ENCODE measurements around the gene YWHAE. TPM values are rescaled to one million over a fixed set of nuclear protein-coding genes. Genes with fewer than 3 reads are reported as not detected.

YWHAE gene
- total RNA-seq, 1 experiment from 2014 or later = 1,404 TPM

- TF ChIP-seq EZH2 (IDR thresholded peaks at IDR 0.05; ENCODE audit: borderline replicate concordance, low read depth, low read length, poor library complexity, severe bottlenecking) (no peak), CTCF (conservative IDR thresholded peaks at IDR 0.05; ENCODE audit: low read depth, low read length) (no peak)
- Histone ChIP-seq H3K4me1 (ENCODE audit: insufficient read depth, low read length, poor library complexity, severe bottlenecking) (peaks cover 26% of the 10 kb centered on the region), H3K27me3 (replicated peaks; ENCODE audit: insufficient read depth, low read depth, low read length, poor library complexity) (no peaks in the 10 kb centered on the region), H3K4me3 (ENCODE audit: low read depth, low read length, poor library complexity, severe bottlenecking) (no peak overlapping the region), H3K27ac (ENCODE audit: low read depth, low read length, poor library complexity, severe bottlenecking) (no peak overlapping the region), H3K9me3 (ENCODE audit: low read depth, low read length, poor library complexity, severe bottlenecking) (no peaks in the 10 kb centered on the region), H3K36me3 (ENCODE audit: insufficient read depth, low read length, poor library complexity, severe bottlenecking) (peaks cover 15% of the 10 kb centered on the region)
- no TSS peak for BruUV-seq (replicated peaks)
- intact Hi-C loops (cut with micrococcal nuclease; ENCODE audit: unreplicated experiment) = loop anchor here (5.0 to 10.0 kb wide), 2 partner anchors 86 to 149 kb away; partner anchors contain the start of genes CRK and INPP5K
- ChIA-PET POLR2A (ENCODE audit: low non-redundant PET) (no interaction called here), CTCF (no interaction called here)
- no peak for DNase-seq (ENCODE audit: low spot score)
Observed at GRCh38 chr17:1368588-1368987, 31.4 kb downstream of the YWHAE start.

- Histone ChIP-seq H3K4me3 (ENCODE audit: low read depth, low read length, poor library complexity, severe bottlenecking) (no peak overlapping the region), H3K36me3 (ENCODE audit: insufficient read depth, low read length, poor library complexity, severe bottlenecking) (peaks cover 23% of the 10 kb centered on the region), H3K27me3 (replicated peaks; ENCODE audit: insufficient read depth, low read depth, low read length, poor library complexity) (no peaks in the 10 kb centered on the region), H3K27ac (ENCODE audit: low read depth, low read length, poor library complexity, severe bottlenecking) (peak overlapping the region; percentile 49), H3K9me3 (ENCODE audit: low read depth, low read length, poor library complexity, severe bottlenecking) (no peaks in the 10 kb centered on the region), H3K4me1 (ENCODE audit: insufficient read depth, low read length, poor library complexity, severe bottlenecking) (peaks cover 26% of the 10 kb centered on the region)
- DNase-seq (ENCODE audit: low spot score) = no peak
- intact Hi-C loops (cut with micrococcal nuclease; ENCODE audit: unreplicated experiment) = loop anchor here (5.0 to 10.0 kb wide), 2 partner anchors 87 to 150 kb away; partner anchors contain the start of genes CRK and INPP5K
- no TSS peak for BruUV-seq (replicated peaks)
- TF ChIP-seq EZH2 (IDR thresholded peaks at IDR 0.05; ENCODE audit: borderline replicate concordance, low read depth, low read length, poor library complexity, severe bottlenecking) (no peak), CTCF (conservative IDR thresholded peaks at IDR 0.05; ENCODE audit: low read depth, low read length) (no peak)
- ChIA-PET CTCF (no interaction called here), POLR2A (ENCODE audit: low non-redundant PET) (no interaction called here)
Observed at GRCh38 chr17:1367351-1367745, 32.7 kb downstream of the YWHAE start.

- intact Hi-C loops (cut with micrococcal nuclease; ENCODE audit: unreplicated experiment) = loop anchor here (5.0 to 10.0 kb wide), 2 partner anchors 89 to 151 kb away; partner anchors contain the start of genes CRK and INPP5K
- POLR2A ChIA-PET (ENCODE audit: low non-redundant PET) = no interaction called here
- DNase-seq (ENCODE audit: low spot score) = no peak
- CTCF ChIA-PET = interaction anchor here (0.5 to 2.3 kb wide), 10 partner anchors 9 to 499 kb away, joined by 3 to 25 read pairs (median 3); partner anchors contain the start of gene INPP5K
- Histone ChIP-seq H3K36me3 (ENCODE audit: insufficient read depth, low read length, poor library complexity, severe bottlenecking) (peaks cover 29% of the 10 kb centered on the region), H3K27ac (ENCODE audit: low read depth, low read length, poor library complexity, severe bottlenecking) (no peak overlapping the region), H3K4me1 (ENCODE audit: insufficient read depth, low read length, poor library complexity, severe bottlenecking) (peaks cover 26% of the 10 kb centered on the region), H3K4me3 (ENCODE audit: low read depth, low read length, poor library complexity, severe bottlenecking) (no peak overlapping the region), H3K9me3 (ENCODE audit: low read depth, low read length, poor library complexity, severe bottlenecking) (no peaks in the 10 kb centered on the region), H3K27me3 (replicated peaks; ENCODE audit: insufficient read depth, low read depth, low read length, poor library complexity) (no peaks in the 10 kb centered on the region)
- no TSS peak for BruUV-seq (replicated peaks)
- TF ChIP-seq CTCF (conservative IDR thresholded peaks at IDR 0.05; ENCODE audit: low read depth, low read length) (no peak), EZH2 (IDR thresholded peaks at IDR 0.05; ENCODE audit: borderline replicate concordance, low read depth, low read length, poor library complexity, severe bottlenecking) (no peak)
Observed at GRCh38 chr17:1366234-1366633, 33.8 kb downstream of the YWHAE start.

All from A673 (cell line).